ENCODE data around the gene DISC1.
"Not testable (repeated sequence)": the region's sequence is repeated elsewhere in the genome, so short reads cannot be mapped to it uniquely, and the experiment has no call there.

Gene DISC1

DNA sequence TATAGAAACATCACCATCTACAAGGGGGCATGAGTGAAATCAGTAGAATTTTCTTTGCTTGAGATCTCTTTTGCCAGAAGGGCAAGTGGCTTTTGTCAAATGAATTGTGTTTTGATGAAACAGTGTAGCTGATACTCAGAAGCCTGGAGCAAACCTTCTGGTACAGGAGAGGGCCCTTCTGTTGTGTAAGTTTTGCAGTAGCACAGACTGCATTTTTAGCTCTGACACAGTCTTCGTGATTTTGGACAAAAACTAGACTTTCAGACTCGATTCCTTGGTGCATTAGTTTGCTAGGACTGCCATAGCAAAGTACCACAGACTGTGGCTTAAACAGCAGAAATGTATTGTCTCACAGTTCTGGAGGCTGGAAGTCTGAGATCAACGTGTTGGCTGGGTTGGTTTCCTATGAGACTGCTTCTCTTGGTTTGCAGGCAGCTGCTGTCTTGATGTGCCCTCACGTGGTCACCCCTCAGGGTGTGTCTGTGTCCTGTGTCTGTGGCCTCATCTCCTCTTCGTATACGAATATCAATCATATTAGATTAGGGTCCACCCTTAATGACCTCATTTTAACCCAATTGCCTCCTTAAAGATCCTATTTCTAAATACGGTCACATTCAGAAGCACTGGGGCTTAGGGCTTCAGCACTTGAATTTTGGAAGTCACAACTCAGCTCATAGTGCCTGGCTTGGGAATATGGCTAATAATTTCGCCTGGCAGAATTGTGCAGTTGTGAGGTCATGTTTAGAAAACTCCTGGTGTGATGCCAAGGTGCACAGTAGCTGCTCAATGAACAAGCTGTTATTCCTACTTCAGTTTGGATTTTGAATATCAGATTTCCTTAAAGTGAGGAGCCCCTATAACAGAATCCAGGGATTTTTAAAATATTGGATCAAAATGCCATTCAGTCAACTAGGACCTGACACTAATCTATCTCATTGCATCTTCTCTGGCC, 21.2 kb upstream of the DISC1 start:
- no peak for DNase-seq (ENCODE audit: low read depth)

DNA sequence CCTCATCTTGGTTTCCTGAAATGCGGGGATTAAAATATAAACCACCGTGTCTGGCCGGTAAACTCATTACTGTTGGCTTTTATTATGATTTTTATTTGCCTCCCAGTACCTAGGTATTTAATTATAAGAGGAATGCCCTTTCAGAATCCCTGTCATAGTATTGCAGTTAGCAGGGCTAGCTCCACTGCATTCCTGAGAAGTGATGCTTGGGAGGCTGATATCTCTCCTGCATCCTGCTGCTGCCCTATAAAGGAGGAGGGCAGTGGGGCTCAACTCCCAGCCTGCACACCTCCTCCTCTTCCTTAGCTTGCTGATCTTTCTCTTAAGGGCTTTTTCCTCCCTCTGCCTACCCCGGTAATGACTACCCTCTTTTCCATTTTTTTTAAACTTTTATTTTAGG, 19.9 kb upstream of the DISC1 start:
- DNase-seq (ENCODE audit: low read depth), result no peak

DNA sequence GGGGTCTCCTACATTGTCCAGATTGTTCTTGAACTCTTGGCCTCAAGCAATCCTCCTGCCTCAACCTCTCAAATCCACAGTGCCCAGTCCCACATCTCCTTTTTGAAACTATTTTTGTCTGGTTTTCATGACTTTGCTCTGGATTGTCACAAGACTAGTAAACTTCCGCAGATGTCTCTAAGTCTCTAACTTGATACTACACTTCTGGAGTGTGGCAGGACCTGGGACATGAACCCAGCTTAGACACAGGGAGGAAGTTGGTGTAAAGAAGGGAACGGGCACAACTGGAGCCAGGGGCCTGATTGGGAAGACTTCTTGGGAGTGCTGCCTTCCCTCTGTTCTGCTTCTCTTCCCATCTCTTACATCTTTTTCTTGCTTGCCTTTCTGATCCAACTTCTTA, 16.2 kb upstream of the DISC1 start:
- DNase-seq (ENCODE audit: low read depth), result no peak

DNA sequence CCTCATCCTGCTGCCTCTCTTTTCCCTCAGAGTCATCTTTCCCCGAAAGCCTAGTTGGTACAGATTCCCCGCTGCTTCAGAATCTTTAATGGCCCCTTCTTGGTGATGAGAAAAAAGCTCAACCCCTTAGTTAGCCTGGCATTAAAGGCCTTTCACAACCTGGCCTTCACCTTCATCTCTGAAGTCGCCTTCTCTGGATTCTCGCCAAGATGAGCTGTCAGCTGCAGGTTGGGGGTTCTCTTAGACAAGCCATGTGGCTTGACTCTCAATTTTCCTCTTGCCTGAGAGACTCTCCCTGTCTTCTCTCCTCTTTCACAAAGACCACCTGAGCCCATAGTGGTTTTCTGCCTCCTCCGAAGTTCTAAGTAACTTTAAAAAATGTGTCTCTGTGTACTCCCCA, 15.5 kb upstream of the DISC1 start:
- DNase-seq (ENCODE audit: low read depth), result no peak

DNA sequence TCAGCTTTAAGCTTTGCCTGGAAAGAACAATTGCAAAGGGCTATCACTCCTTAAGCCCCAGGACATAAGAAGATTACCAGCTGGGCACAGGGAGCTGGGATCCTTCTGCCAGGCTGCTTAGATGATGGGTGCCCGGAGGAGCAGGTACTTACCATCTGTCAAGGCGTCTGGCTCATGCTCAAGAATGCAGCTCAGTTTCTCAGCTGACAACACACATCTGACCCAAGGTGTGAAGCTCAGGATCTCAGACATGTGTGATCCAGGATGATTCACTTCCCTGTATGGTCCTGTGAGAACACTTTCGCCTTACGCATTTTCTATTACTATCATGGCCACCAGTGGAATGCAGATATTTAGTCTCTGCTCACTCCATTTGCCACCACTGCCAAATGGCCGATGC, 14.7 kb upstream of the DISC1 start:
- no peak for DNase-seq (ENCODE audit: low read depth)

DNA sequence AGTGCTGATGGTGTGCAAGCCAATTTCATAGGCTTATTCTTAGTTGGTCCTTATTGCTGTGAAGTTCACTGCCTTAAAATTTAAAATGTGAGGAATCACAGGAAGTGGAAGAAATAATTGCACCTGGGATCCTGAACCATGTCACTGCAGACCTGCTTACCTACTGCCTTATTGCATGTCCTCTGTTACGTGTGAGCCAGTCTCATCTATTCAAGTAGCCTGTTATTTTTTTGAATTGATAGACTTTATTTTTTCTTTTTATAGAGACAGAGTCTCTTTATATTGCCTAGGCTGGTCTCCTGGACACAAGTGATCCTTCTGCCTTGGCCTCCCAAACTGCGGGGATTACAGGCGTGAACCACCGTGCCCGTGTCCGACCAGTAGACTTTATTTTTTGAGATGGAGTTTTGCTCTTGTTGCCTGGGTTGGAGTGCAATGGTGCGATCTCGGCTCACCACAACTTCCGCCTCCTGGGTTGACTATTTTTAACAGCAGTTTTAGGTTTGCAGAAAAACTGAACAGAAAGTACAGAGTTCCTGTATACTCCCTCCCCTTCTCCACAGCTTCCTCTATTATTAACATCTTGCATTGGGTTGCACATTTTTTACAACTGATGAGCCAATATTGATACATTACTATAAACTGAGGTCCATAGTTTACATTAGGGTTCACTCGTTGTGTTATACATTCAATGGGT, 14.0 kb upstream of the DISC1 start:
- no peak for DNase-seq (ENCODE audit: low read depth)

DNA sequence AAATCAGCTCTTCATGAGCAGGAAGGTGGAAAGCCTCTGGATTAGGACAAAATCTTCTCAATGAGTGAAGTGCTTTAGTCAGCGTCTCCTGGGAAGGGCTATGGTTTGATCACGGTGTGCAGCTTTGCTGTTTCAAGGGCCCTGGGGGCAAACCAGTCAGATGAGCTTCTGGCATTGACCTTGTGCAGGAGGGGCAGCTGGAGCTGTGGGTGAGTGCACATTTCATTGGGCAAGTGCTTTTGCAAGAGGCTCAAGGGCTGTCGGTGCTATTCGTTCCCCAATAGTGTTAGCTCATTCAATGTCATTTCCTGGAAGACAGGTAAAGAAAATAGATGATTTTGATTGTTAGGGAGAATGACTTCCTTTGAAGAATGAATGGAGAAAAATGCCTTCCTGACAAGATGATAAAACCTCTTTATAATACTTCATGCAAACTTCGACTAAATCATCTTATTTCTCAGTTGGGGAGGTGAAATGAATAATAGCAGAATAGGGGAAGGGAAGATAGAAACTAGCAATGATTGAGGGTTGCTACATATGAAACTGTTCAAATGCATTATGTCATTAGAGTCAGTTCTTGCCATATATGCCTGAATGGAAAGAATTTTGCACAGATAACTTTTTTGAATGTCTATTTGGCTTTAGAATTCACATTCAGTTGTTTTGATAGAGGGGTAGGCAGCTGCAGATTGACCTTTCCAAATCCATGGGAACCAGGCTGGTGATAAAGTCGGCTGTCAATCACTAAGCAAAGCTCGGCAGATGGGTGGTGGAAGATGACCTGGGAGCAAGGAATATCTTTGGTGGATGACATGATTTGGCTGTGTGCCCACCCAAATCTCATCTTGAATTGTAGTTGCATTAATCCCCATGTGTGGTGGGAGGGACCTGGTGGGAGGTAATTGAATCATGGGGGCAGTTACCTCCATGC, 12.9 kb upstream of the DISC1 start:
- DNase-seq (ENCODE audit: low read depth), result no peak

DNA sequence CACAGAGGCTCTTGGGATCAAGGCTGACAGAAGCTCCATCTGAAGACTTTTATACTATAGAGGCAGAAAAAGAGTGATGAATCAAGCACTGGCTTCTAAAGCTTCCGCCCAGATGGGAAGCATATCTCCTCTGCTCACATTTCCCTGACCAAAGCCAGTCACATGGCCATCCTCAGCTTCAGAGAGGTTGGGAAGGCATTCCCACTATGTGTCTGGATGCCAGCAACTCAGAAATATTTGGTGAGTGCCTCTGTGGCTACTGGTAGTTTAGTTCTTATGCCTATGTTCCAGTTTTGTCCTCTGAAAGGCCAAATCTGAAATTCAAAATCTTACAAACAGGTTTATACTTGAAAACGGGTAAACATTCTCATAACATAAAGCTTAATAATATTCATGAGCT, 9.9 kb upstream of the DISC1 start:
- DNase-seq (ENCODE audit: low read depth), result no peak

DNA sequence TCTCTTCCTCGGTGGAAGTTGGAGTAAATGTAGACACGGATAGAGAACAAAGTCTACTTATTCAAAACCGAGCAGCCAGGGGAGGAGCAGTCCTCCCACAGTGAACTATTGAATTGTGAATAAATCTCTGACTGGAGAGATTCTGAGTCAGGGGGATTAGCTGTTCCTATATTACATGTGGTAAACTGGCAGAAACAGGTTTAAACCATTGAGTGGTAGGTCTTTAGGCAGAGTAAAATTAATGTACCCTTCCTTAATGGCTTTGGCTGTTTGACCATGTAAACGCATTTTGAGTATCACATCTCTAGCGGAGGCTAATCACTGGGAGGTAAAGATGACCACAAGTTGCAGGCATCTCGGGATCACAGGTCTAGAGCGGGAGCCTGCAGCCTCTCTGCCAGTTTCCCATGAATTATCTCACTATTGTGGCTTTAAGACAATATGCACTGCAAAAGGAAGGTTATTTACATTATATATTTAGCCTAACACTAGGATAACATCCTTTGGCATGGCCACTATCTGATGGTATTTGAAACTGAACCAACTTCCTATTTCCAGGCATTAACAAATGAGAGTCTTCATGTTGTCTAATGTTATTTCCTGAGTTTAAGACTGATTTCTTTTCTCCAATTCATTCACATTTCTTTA, 7.9 kb upstream of the DISC1 start:
- DNase-seq (ENCODE audit: low read depth), result no peak

DNA sequence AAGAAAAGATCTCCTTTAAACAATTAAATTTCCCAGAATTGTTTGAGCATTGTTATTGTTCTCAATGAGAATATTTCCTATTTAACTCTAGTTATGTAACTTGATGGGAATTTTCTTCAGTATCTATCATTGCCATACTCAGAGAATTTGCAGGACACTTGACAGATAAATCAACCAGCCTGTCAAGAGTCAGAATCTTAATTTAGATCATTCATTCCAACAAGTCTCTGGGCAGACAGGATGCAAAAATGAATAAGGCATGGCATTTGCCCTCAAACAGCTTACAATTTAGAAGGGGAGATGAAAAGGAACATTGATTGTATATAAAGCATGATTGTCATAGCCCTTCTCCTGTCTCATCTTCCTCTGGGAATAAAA, 7.3 kb upstream of the DISC1 start:
- no peak for DNase-seq (ENCODE audit: low read depth)

DNA sequence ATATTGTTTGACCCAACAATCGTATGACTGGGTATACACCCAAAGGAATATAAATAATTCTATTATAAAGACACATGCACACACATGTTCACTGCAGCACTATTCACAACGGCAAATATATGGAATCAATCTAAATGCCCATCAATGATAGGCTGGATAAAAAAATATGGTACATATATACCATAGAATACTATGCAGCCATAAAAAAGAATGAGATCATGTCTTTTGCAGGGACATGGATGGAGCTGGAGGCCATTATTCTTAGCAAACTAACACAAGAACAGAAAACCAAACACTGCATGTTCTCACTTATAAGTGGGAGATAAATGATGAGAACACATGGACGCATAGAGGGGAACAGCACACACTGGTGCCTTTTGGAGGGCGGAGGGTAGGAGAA, 1.5 kb upstream of the DISC1 start:
- not testable (repeated sequence) for DNase-seq (ENCODE audit: low read depth)

DNA sequence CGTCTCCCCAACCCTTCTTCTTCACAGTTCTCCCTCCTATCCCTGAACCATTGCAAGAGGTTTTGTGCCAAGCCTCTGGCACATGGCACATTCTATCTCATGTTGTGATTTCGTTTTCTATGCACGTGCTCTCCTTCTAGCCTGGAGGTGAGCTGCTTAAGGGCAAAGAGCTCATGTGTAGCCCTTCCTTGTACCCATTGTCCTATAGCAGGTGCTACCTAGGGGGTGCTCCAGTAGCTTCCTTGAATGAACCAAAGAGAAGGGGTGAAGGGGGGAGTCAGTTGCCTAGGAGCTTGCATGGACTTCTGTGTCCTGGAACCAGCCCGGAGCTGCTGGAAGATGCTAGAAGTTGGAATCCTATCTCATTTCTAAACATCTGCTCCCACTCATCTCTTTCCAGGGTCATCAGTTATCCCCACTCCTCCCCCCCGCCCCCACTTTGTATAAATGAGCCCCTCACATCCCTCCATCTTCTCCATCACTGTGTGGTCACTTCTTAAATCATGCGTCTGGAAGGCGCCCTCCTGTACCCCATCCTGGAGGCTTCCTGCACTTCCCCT, 535 bp upstream of the DISC1 start:
- DNase-seq (ENCODE audit: low read depth), result no peak

DNA sequence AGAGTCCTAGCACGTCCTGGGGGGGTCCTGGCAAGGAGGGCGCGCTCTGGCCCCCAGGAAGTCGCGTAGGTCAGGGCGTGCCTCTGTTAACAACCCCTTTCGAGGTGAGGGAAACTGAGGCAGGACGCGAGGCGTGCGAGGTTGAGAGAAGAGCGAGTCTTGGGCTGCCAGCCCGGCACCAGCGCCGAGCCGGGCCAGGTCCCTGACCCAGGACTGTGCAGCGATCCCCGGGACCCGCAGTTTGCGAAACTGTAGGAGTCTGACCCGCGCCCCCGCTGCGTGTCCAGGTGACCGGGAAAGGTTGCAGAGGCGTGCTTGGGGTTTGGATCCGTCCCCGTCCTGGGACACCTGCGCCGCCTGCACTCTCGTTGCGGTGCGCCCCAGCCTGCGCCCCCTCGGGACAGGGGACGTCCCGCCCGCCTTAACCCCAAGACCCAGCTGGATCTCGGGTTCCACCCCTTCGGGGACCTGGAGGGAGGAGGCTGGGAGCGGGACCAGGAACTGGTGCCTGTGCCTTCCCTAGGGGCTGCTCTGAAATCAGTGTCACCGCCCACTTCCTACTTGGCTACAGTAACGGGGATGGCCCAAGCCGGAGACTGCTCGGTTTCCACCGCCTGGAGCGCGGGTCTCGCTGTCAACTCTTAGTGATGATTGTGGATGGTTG, 493 bp downstream of the DISC1 start:
- DNase-seq (ENCODE audit: low read depth), result no peak

DNA sequence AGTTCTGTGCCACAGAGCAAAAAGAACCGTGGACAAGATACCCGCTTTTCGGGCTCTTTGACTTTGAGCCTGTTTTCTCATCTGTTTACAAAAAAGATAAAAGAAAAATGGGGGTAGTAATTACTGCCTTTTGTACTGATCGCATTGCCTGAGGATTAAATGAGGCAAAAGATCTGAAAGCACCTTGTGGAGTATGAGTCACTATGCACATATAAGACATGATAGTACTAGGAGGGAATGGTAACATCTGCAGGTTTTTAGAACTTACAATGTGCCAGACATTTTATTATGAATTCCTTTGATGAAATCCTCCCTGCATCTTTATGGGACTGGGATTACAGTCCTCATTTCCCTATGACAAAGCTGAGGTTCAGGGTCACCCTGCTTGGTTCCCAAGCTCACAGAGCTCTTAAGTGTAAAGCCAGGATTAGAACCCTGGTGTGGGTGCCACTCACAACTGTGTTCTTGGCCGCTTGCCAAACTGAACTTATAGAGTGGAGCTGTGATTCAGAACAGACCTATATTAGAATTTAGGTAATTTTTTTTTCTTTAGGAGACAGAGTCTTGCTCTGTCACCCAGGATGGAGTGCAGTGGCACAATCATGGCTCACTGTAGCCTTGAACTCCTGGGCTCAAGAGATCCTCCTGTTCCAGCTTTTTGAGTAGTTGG, 1.8 kb downstream of the DISC1 start:
- DNase-seq (ENCODE audit: low read depth), result no peak

DNA sequence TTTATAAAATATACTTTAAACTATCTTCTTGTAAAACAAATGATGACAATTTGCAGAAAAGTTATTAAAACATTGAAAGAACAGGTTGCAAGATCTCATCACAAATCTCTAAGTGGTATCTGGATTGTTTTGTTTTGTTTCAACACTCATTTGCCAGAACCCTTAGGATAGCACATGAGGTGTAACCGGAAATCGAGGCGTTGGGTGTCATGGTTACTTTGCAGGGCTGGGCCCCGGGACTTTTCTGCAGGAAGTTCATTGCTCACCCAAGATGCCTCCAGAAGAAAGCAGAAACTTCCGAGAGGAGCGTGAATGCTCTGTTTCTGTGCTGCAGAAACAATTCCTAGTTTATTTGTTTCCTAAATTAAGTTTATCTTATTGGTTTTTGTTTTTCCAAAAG, 2.5 kb downstream of the DISC1 start:
- DNase-seq (ENCODE audit: low read depth), result no peak

DNA sequence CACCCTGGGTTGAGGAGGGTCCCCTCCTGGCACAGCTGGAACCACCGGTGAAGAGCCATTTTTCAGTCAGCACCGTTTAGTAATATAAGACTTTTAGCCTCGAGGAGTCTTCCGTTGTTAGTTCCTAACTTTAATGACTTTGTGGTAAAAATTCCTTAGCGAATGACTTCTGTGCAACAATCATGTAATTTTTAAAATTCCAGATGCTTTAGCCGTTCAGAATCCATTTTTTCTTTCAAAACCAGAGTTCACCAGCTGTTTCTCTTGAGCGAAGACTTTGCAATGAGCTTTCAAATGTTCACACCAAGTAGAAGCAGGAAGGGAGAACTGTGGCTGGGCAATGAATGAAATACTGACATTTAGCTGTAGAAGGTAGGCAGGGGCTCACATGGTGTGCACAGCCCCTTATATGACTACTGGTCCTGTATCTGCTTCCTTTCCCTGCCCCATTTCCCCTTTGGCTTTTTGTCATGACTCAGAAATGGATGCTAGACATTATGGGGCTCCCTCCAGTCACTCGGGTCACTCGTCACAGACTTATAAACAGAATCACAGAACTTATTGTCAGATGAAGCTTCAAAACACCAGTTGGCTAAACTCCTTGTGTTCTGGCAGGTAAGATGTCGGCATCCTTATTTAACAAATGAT, 4.1 kb downstream of the DISC1 start:
- DNase-seq (ENCODE audit: low read depth), result no peak

DNA sequence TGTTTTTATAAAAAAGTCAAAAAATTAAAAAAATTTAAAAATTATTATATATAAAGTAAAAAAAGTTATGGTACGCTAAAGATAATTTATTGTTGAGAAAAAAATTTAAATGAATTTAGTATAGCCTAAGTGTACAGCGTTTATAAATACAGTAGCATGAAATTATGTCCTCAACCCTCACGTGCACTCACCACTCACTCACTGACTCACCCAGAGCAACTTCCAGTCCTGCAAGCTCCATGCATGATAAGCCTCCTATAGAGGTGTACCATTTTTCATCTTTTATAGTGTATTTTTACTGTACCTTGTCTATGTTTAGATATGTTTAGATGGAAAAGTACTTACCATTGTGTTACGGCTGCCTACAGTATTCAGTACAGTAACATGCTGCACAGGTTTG, 5.1 kb downstream of the DISC1 start:
- no peak for DNase-seq (ENCODE audit: low read depth)

DNA sequence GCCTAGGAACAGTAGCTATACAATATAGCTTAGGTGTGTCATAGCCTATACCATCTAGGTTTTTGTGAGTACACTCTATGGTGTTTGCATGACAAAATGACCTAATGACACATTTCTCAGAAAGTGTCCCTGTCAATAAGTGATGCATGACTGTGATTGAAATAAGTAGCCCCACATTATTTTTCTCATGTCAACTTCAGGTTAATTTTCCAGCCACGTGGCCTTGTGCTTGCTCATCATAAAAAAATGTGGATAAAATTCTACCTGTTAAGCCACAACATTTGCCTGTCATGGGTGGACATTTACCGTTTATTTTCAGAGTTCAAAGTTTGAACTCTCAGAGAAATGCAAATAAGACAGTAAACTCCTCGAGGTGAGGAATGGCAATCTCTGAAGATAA, 5.5 kb downstream of the DISC1 start:
- no peak for DNase-seq (ENCODE audit: low read depth)

DNA sequence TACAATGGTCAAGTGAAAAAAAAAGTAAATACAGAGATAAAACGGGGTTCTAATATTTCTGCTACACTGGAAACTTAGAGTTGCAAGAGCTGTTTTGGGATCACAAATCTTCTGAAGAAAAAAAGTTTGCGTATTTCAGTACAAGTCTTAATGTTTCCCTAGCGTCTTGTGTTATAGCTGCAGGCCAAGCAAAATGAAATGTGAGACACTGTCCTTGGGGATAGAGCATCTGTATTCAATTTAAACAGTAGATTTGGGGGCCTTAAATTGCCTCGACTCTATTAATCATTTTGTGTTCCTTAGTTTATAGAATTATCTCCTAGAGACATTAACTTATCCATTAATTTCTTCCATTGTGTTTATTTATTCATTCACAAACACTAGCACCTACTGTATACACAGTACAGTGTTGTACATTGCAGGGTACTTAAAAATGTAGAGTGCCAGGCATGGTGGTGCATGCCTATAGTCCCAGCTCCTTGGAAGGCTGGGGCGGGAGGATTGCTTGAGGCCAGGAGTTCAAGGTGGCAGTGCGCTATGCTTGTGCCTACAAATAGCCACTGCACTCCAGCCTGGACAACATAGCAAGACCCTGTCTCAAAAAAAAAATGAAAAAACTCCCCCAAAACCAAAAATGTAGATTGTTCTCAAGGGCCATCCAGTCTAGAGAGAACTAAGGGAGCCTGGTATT, 7.9 kb downstream of the DISC1 start:
- DNase-seq (ENCODE audit: low read depth), result no peak

Measured in stimulated activated CD8-positive, alpha-beta memory T cell treated with anti-CD3 and anti-CD28 coated beads, Interleukin-12 subunit alpha, Interleukin-12 subunit beta, amount 100 ng/mL, for 4 hours (primary cell).